ENCODE results near the gene OTUB1.
"Not testable (repeated sequence)": the region's sequence is repeated elsewhere in the genome, so short reads cannot be mapped to it uniquely, and the experiment has no call there.

Gene OTUB1

DNA sequence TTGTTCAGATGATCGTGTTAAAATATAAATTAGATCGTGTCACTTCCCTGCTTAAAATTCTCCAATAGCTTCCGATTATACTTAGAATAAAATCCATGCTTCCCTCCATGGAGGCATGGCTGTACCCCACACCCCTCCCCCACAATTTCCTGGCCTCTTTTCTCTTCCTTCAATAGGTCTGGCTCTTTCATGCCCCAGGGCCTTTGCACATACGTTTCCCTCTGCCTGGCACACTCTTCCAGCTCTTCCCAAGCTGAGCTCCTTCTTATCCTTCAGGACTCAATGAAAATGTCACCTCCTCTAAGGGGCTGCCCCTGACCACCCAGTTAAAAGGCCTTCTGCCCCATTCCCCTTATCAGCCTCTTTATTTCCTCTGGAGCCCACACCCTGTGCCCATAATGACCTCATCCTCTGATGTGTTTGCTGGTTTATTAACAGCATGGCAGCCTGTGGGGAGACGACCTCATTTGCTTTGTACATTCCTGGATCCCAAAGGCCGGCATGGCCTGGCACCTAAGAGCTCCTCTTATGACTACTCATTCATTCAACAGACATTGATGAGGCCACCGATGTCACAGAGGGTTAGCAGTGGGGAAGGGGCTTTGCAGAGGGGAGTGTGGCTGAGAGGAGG lies 40.5 kb downstream of the OTUB1 start:
- DNase-seq, result no peak

DNA sequence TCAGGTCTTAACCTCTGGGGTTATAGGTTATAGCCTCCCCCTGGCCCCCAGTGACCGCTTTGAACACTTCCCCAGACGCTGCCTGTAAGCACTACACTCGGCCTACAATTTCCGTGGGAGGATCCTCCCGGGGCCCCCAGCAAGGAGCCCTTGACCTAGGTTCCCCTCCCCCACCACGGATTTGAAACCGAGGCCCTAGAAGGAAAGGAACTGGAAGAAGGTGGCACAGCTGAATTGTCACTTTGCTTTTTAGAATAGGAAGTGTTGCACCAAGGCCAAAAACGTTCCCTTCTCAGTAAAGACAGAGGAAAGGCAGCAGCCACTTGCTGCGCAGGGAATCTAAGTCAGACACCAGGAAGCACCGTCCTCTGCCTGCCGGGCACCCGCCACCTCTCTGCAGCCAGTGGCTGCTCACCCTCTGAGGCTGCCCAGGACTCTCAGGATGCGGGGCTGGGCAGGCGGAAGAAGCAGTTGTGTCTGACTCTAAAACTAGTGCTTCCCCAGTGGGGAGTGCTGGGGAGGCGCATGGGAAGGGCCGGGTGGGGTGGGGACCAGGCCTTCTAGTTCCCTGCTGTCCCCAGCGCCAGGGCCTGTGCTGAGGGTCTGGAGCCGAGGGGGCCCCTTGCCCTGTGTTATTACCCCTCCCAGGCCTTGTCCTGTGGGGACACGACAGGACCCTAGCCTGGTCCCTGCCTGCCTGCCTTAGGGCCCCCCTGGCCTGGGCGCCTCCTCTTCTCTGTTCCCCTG lies 41.6 kb downstream of the OTUB1 start:
- peak; percentile 51 to 55 (median 54) for DNase-seq

DNA sequence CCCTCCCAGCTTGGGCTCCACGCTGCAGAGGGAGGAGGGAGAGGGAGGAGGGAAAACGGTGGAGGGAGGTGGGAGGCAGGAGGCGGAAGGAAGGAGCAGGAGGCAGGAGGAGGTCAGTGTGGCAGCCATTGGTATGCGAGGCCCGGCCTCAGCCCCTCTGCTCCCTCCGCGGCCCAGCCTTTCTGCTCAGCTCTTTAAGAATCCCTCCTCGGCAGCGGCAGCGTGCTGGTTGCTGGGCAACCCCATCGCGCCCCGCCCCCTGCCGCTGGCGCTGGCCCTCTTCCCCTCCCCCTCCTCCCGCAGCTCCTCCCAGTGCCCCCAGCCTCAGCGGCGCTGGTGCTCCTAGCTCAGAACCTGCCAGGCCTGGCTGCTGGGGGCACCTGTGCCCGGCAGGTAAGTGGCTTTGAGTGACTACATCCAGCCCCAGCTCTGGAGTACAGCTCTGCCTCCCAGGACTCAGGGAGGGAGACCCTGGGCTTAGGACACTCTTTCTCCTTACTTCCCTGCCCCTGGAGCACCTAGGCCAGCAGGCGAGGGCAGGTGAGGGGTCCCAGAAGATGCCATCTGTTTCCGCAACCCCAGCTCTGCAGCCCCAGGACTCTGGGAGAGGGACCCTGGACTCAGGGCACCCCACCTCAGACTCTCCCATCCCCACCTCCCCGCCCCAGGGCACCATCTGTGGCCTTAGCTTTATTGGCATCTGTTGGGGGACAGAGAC lies 42.3 kb downstream of the OTUB1 start:
- DNase-seq, result peak in 1 of 3 donors; percentile 38

DNA sequence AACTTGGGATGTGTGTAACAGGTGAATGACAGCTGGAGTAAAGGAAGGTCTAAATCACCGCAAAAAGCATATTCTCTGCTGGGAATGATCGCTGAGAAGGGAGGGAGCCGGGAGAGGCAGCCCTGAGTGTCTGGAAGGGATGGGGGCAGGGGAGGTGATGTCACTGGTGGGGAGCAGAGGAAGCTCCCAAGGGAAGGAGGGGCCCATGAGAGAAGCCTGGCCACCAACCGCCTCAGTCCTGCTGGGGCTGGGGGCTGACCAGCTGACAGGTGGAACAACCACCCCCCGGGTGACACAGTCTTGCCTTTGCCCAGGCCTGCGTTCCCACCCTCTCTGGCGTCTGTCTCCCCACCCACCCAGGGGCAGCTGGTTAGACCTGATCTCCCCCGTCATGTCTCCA lies 43.5 kb downstream of the OTUB1 start:
- DNase-seq, result no peak

DNA sequence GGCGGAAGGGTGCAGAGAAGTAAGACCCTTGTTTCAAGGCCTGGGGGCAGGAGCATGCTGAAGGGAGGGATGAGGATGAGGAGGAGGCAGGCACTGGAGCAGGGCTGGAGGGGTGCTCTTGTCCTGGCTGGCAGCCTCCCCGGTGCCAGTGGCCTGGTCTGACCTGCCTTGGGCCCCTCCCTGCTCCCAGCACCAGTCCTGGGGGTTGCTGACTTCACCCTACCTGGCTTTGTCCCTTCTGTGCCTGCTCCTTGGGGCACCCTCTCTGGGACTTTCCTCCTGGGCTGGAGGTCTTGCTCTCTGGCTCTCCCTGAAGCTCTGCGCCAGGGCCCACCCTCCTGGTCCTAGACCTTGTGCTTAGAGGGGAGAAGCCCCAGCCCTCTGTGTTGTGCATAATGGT lies 44.8 kb downstream of the OTUB1 start:
- no peak for DNase-seq

DNA sequence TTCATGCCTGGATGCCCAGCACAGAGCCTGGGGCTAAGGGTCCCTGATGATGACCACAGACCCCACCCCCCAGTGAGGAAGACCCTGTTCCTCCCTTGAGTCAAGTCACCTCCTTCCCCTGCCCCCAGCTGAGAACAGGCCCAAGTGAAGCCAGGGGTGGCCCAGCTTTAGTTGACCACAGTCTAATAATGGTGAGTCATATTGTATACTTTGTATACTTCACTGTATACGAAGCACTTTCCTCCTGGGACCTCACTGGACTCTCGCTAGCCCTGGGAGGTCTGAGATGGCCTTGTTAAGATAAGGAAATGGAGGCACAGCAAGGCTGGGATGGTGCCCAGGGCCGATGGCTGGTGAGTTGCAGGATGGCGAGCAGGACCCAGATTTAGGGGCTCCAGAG lies 45.8 kb downstream of the OTUB1 start:
- no peak for DNase-seq

- DNase-seq, result peak in 1 of 3 donors; percentile 17
These were observed 48.2 kb downstream of the OTUB1 start for GRCh38 chr11:64034411-64034811.

DNA sequence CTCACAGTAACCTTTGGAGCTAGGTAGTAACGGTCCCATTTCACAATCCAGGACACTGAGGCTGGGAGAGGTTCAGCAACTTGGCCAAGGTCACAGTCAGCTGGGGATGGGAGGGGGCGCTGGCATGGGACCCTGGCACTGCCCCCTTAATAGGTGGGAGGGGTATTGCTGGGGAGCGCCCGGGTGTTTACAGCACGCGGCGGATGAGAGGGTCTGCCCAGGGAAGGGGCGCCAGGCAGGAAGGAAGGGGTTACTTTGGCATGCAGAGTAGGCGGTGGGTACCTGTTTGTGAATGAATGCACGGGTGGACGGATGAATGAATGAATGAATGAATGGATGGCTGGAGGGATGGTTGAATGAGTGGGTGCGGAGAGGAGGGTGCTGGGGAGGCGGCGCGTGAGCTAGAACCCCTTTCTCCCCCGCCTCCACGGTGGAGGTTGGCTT lies 48.9 kb downstream of the OTUB1 start:
- no peak for DNase-seq

GRCh38 chr11:64035576-64035975 lies 49.3 kb downstream of the OTUB1 start, which contains the start of gene FLRT1:
FLRT1 (plus strand) TSS chr11:64035931; CDS start chr11:64116268, 80,337 bp downstream.
- peak in 1 of 3 donors; percentile 45 for DNase-seq

DNA sequence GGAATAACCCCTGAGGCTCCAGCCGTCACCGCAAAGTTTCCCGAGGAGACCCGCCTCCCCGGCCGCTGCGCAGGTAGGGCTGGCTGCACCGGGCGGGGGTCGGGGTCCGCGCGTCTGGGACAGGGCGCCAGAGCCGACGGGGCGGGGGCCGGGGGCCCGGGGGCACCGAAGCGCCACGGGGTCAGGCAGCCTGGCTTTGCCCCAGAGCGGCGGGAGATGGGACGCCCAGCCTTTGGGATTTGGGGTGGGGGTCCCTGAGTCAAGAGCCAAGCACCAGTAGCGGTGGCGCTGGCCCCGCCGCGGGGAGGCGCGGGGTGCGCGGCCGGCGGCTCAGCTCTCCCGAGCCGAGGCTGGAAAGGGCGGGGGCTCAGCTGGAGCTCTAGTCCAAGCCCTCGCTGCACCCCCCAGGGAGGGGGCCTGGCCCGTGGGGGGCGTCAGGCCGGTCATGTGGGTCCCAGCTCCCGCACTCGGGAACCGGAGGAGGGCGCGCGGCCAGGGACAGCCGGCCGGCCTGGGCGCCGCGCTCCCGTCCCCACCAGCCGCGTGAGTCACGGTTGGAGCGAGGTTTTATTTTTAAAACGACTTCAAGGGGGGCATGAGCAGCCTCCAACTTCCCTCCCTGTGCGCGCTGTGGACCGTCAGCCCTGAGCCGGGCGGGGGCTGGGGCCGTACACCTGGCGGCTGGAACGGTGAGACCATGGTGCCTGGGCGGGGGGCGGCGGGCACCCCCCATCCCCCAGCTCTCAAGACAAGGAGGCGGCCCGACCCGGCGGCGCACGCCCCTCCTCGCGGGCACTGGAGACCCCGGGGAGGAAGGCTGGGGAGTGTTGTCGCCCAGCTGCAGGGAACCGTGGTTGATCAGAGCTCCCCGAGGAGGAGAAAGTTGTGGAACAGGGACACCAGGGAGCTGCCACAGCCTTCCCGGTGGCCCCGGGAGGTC lies 50.1 kb downstream of the OTUB1 start:
- peak; percentile 45 to 73 (median 66) for DNase-seq

DNA sequence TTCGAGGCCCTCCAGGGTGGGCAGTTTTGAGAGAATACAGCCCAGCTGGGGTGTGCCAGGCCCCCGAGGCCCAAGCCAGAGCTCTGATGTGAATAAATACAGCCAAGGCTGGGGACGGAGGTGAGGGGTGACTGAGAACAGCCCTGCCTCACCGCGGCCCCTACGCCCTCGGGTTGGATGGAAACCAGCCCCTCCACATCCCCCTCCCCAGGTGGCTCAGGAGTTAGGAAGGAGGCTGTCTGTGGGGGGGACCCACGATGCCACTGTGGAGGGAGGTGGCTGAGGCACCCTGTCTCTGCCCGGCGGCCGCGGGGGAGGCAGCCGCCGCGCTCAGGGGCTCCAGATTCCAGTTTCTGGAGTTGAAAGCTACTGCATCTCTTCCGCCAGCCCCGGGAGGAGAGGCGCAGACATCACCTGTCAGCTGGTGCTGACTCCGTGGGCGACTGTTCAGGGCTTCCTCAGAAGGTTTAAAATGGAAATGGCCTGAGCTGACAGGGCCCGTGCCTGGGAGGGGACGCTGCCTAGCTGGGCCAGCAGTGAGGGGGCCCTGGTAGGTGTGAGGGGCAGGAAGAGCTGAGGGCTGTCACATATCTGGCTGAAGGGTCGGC lies 50.9 kb downstream of the OTUB1 start:
- peak in 1 of 3 donors; percentile 8 for DNase-seq

- no peak for DNase-seq
These were observed 52.3 kb downstream of the OTUB1 start for GRCh38 chr11:64038500-64038899.

- DNase-seq, result peak in 1 of 3 donors; percentile 13
These were observed 52.9 kb downstream of the OTUB1 start for GRCh38 chr11:64039012-64039665.

DNA sequence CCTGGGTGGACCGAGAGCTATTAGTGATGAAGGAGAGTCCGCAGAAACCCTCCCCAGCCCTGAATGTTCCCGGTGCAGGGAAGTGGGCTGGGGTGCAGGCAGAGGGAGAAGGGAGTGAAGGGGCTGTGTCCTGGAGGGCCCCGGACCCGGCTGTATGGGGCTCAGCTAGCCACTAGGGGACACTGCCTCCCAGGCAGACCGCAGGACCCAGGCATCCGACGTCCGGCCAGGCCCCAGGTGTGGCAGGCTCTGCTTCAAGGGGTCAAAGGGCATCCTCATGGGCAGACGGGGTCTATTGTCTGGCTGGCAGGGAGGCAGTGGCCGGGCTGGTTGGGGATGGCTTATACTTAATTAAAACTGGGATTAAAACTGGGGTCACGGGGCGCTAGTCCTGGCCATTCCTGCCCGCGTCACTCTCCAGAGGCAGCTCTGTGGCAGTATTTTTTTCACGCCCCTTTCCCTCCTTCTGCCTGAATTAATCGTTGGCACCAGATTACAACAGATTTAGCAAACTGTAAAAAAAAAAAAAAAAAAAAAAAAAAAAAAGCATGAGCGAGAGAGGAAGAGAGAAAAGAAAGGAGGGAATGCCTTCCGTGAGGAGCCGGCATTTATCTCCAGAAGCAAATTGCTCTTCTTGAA lies 54.6 kb downstream of the OTUB1 start:
- DNase-seq, result peak in 1 of 3 donors; percentile 18

DNA sequence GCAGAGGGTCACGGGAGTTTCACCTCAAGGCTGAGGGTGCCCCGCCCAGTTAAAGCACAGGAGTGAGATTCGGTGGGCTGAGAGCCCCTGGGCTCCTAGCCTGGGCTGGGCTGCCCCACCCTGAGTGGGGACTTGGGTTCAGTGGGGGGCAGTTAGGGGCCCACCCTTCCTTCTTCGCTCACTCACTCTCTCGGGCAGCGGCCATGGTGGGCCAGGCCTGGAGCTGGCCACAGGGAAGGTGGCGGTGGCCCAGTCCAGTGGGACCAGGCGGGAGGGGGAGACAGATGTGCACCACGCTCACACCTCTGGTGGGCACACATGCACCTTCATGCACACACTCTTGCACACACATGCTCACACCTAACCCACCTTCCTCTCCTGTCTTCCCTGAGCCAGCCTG lies 55.6 kb downstream of the OTUB1 start:
- no peak for DNase-seq

GRCh38 chr11:64042301-64042700 lies 56.1 kb downstream of the OTUB1 start:
- DNase-seq, result no peak

DNA sequence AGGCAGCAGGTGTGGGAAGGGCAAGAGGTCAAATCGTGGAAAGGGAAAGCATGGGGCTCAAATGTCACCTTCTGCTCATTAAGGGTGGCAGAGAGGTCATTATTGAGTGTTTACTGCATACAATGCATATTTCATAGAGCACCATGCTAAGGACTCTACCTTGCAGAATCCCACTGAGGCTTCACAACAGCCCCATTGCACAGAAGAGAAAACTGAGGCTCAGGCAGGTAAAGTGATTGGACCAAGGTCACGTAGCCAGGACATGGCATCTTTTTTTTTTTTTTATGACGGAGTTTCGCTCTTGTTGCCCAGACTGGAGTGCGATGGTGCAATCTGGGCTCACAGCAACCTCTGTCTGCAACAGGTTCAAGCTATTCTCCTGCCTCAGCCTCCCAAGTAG lies 57.3 kb downstream of the OTUB1 start:
- DNase-seq, result no peak

- no peak for DNase-seq
These were observed 58.6 kb downstream of the OTUB1 start for GRCh38 chr11:64044730-64045393.

- no peak for DNase-seq
These were observed 59.5 kb downstream of the OTUB1 start for GRCh38 chr11:64045700-64046099.

- DNase-seq, result not testable (repeated sequence)
These were observed 61.1 kb downstream of the OTUB1 start for GRCh38 chr11:64047373-64047772.

All from suppressor macrophage treated with lipopolysaccharide for 1 hour (primary cell).